Measurements from ENCODE around the gene PPAN. TPM values are rescaled to one million over a fixed set of nuclear protein-coding genes. Genes with fewer than 3 reads are reported as not detected.

Gene PPAN
- total RNA-seq, 8 experiments from 2014 or later: 27.2 to 92.1 (median 47.3) TPM

DNA sequence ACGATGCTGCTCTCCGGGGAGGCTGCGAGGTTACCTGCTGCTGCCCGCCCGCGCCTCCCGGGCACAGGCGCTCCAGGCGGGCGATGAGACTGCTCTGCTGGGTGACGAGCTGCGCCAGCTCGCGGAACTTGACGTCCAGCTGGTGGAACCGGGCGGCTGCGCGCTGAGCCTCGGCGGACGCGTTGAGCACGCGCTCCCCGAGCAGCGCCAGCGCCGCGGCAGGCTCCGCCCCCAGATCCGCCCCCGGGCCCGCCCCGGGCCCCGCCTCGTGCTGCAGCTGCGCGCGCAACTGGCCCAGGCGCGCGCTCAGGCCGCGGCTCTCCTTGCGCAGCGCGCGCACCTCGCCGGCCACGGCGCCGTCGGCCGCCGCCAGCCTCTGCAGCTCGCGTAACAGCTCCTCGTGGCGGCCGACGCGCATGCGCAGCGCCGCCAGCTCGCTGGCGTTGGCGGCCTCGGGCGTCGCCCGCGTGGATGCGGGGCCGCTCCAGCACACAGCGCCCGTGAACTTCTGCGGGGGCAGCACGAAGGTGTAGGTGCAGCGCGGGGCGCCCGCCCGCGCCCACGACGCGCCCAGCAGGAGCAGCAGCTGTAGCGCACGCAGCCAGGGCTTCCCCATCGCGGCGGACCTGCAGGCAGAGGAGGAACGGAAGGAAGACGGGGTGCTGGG, 10.1 kb upstream of the PPAN start:
- peaks cover 2 to 6% of the 10 kb centered on the region in 2 donors for H3K4me1 ChIP-seq (replicated peaks in 1 of 2)
- peak; percentile 81 to 94 (median 92) for ATAC-seq (replicated peaks in 6 of 8)
- no CpG with 5 or more reads among the region's 97 CpGs for WGBS, 10 experiments
- in situ Hi-C loops (cut with MboI; ENCODE audit: low pct_unique_long_range_greater_than_20kb in 2 of 9, low sequenced_read_pairs in 9 of 9, unreplicated experiment in 9 of 9): no loop called here
- peak overlapping the region; percentile 18 to 31 (median 23) for H3K4me3 ChIP-seq
- peak overlapping the region; percentile 71 to 79 for H3K27ac ChIP-seq

DNA sequence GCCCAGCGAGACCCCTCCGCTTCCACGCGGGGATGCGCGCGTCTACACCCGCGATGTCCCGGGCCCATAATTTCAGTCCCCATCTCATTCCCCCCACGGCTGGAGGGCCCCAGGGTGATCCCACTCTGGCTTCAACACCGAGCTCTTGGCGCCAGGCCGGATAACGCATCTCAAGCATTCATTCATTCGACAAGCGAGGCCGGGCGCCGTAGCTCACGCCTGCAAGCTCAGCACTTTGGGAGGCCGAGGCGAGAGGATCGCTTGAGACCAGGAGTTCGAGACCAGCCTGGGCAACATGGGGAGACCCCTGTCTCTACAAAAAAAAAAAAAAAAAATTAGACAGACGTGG, 9.6 kb upstream of the PPAN start:
- Histone ChIP-seq H3K4me1 (replicated peaks in 1 of 2) (peaks cover 2 to 6% of the 10 kb centered on the region in 2 donors), H3K4me3 (peak overlapping the region; percentile 18 to 31 (median 23)), H3K27ac (peak overlapping the region; percentile 71 to 79)
- no peak for ATAC-seq (replicated peaks in 6 of 8)
- 88% methylated on average over 3 of the region's 26 CpGs; no CpG with 5 or more reads in 9 of the 10 experiments for WGBS, 10 experiments
- in situ Hi-C loops (cut with MboI; ENCODE audit: low pct_unique_long_range_greater_than_20kb in 2 of 9, low sequenced_read_pairs in 9 of 9, unreplicated experiment in 9 of 9): no loop called here

DNA sequence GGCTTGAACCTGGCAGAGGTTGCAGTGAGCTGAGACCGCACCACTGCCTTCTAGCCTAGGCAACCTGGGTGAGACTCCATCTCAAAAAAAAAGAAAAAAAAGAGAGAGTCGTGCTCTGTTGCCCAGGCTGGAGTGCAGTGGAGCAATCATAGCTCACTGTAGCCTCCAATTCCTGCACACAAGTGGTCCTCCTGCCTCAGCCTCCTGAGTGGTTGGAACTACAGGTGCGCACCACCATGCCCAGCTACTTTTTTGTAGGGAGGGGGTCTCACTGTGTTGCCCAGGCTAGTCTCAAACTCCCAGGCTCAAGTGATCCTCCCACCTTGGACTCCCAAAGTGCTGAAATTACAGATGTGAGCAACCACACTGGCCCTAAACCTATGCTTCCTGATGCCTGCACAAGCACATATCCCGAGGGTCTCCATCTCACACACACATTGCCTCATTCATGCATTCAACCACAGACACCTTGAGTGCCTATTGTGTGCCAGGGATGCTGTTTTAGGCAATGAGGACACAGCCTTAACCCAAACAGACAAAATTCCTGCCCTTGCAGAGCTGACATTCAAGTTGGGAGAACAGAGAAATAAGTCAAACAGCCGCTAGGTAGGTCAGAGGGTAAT, 5.9 kb upstream of the PPAN start:
- ATAC-seq (replicated peaks in 6 of 8): no peak
- Histone ChIP-seq H3K27ac (no peak overlapping the region), H3K4me3 (no peak overlapping the region), H3K4me1 (replicated peaks in 1 of 2) (peaks cover 2 to 6% of the 10 kb centered on the region in 2 donors)
- in situ Hi-C loops (cut with MboI; ENCODE audit: low pct_unique_long_range_greater_than_20kb in 2 of 9, low sequenced_read_pairs in 9 of 9, unreplicated experiment in 9 of 9): loop anchor here in 1 of 9 experiments (10.0 kb wide), 1 partner anchor 175 kb away; no protein-coding TSS in a partner anchor
- WGBS, 10 experiments: 20 to 90% (median 78%) methylated on average over 1 to 3 of the region's 5 CpGs; no CpG with 5 or more reads in 2 of the 10 experiments

GRCh38 chr19:10102787-10103236, 3.4 kb upstream of the PPAN start:
- WGBS, 10 experiments: 67 to 100% (median 80%) methylated on average over 1 to 5 of the region's 7 CpGs; no CpG with 5 or more reads in 5 of the 10 experiments
- no peak overlapping the region for H3K4me3 ChIP-seq
- no peak overlapping the region for H3K27ac ChIP-seq
- in situ Hi-C loops (cut with MboI; ENCODE audit: low pct_unique_long_range_greater_than_20kb in 2 of 9, low sequenced_read_pairs in 9 of 9, unreplicated experiment in 9 of 9): loop anchor here in 1 of 9 experiments (10.0 kb wide), 1 partner anchor 178 kb away; no protein-coding TSS in a partner anchor
- no peak for ATAC-seq (replicated peaks in 6 of 8)
- H3K4me1 ChIP-seq (replicated peaks in 1 of 2): peaks cover 4 to 7% of the 10 kb centered on the region in 2 donors

DNA sequence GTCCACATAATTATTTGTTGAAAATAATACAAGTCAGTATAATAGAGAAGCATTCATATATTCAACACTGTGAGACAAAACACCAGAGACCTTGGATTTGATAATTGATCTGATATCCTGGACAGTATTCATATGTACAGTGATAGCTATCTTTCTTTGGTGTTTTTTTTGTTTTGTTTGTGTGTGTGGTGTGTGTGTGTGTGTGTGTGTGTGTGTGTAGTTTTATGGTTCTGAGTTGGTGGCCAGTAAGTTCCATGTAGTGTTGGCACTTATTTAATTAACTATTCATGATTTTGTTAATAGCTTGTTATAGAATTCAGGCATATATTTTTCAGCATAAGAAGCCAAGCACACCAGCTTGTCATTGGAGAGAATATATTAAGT, 2.0 kb upstream of the PPAN start:
- Histone ChIP-seq H3K4me1 (replicated peaks in 1 of 2) (peaks cover 4 to 7% of the 10 kb centered on the region in 2 donors), H3K4me3 (no peak overlapping the region), H3K27ac (no peak overlapping the region)
- in situ Hi-C loops (cut with MboI; ENCODE audit: low pct_unique_long_range_greater_than_20kb in 2 of 9, low sequenced_read_pairs in 9 of 9, unreplicated experiment in 9 of 9): loop anchor here in 1 of 9 experiments (10.0 kb wide), 1 partner anchor 179 kb away; no protein-coding TSS in a partner anchor
- ATAC-seq (replicated peaks in 6 of 8): no peak

DNA sequence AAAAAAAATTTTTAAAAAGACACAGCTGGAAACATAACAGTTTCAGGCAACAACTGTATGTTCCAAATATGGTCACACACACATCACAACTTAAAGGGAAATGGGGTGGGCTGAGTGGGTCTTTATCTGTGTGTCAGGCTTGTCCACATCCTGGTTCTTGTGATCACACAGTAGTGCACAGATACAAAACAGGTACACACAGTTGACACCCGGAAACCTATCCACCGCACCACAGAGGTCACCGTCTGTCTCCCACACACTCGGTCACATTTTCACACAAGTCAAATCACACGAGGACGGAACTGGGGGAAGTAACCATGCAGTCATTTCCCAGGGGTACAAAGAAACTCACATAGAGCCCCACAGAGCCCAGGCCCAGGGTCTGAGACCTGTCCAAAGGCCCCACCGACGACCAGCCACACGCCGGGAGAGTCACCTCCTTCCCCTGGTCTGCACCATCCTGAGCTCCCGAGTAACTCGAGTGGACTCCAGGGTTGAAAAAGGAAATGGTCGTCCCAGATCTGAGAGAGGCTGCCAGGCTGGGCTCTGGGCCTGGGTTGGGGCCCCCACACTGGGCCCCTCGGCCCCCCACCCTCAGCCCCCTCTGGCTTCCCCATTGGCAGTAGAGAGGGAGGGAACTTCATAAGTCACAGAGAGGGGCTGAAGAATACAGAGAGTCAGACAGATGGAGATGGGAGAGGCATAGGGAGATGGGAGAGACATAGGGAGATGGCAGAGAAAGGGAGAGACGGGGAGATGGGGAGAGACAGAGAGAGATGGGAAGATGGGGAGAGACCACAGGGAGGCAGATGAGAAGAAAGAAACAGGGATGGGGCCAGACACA, 1.3 kb upstream of the PPAN start:
- Histone ChIP-seq H3K27ac (no peak overlapping the region), H3K4me3 (no peak overlapping the region), H3K4me1 (replicated peaks in 1 of 2) (peaks cover 4 to 7% of the 10 kb centered on the region in 2 donors)
- in situ Hi-C loops (cut with MboI; ENCODE audit: low pct_unique_long_range_greater_than_20kb in 2 of 9, low sequenced_read_pairs in 9 of 9, unreplicated experiment in 9 of 9): loop anchor here in 1 of 9 experiments (10.0 kb wide), 1 partner anchor 180 kb away; no protein-coding TSS in a partner anchor
- WGBS, 10 experiments: 37 to 100% (median 60%) methylated on average over 1 to 6 of the region's 15 CpGs; no CpG with 5 or more reads in 3 of the 10 experiments
- no peak for ATAC-seq (replicated peaks in 6 of 8)

- Histone ChIP-seq H3K4me3 (peak overlapping the region in 4 of 5 donors; percentile 9 to 68 (median 11)), H3K27ac (no peak overlapping the region), H3K4me1 (replicated peaks in 1 of 2) (peaks cover 4 to 7% of the 10 kb centered on the region in 2 donors)
- 0% methylated on average over 1 of the region's 16 CpGs; no CpG with 5 or more reads in 7 of the 10 experiments for WGBS, 10 experiments
- no peak for ATAC-seq (replicated peaks in 6 of 8)
- in situ Hi-C loops (cut with MboI; ENCODE audit: low pct_unique_long_range_greater_than_20kb in 2 of 9, low sequenced_read_pairs in 9 of 9, unreplicated experiment in 9 of 9): loop anchor here in 1 of 9 experiments (10.0 kb wide), 1 partner anchor 181 kb away; no protein-coding TSS in a partner anchor
Measured at GRCh38 chr19:10105509-10106099, 558 bp upstream of the PPAN start.

GRCh38 chr19:10107254-10107653, 1.1 kb downstream of the PPAN start:
- no peak for ATAC-seq (replicated peaks in 6 of 8)
- peak overlapping the region in 1 of 2 donors; percentile 95 for H3K27ac ChIP-seq
- in situ Hi-C loops (cut with MboI; ENCODE audit: low pct_unique_long_range_greater_than_20kb in 2 of 9, low sequenced_read_pairs in 9 of 9, unreplicated experiment in 9 of 9): loop anchor here in 1 of 9 experiments (10.0 kb wide), 1 partner anchor 182 kb away; no protein-coding TSS in a partner anchor
- H3K4me1 ChIP-seq (replicated peaks in 1 of 2): peaks cover 4 to 7% of the 10 kb centered on the region in 2 donors
- peak overlapping the region; percentile 68 to 89 (median 75) for H3K4me3 ChIP-seq
- WGBS, 10 experiments: 0 to 100% (median 77%) methylated on average over 1 to 9 of the region's 10 CpGs

- in situ Hi-C loops (cut with MboI; ENCODE audit: low pct_unique_long_range_greater_than_20kb in 2 of 9, low sequenced_read_pairs in 9 of 9, unreplicated experiment in 9 of 9): loop anchor here in 1 of 9 experiments (10.0 kb wide), 1 partner anchor 183 kb away; no protein-coding TSS in a partner anchor
- Histone ChIP-seq H3K4me3 (peak overlapping the region in 1 of 5 donors; percentile 89), H3K27ac (no peak overlapping the region), H3K4me1 (replicated peaks in 1 of 2) (peaks cover 4 to 7% of the 10 kb centered on the region in 2 donors)
- WGBS, 10 experiments: 100% methylated on average over 1 to 5 of the region's 14 CpGs; no CpG with 5 or more reads in 7 of the 10 experiments
- no peak for ATAC-seq (replicated peaks in 6 of 8)
Measured at GRCh38 chr19:10107817-10108367, 1.7 kb downstream of the PPAN start.

DNA sequence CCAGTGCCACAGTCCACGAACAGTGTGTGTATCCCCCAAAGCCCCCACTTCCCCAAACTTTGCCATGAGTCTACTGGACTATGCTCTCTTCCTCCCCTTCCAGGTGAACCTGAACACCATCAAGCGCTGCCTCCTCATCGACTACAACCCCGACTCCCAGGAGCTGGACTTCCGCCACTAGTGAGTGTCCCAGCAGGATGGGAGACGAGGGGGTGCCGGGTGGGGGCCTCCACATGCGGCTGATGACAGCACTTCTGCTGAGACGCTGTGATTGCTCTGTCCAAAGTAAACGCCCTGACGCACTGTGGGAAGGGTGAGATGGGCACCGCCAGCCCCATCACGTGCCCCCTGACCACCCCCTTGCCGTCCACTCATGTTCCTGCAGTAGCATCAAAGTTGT, 3.4 kb downstream of the PPAN start:
- in situ Hi-C loops (cut with MboI; ENCODE audit: low pct_unique_long_range_greater_than_20kb in 2 of 9, low sequenced_read_pairs in 9 of 9, unreplicated experiment in 9 of 9): loop anchor here in 1 of 9 experiments (10.0 kb wide), 1 partner anchor 185 kb away; no protein-coding TSS in a partner anchor
- H3K27ac ChIP-seq: no peak overlapping the region

GRCh38 chr19:10110076-10110971, 4.2 kb downstream of the PPAN start:
- Histone ChIP-seq H3K4me1 (replicated peaks in 1 of 2) (peaks cover 4 to 7% of the 10 kb centered on the region in 2 donors), H3K27ac (no peak overlapping the region), H3K4me3 (no peak overlapping the region)
- ATAC-seq (replicated peaks in 6 of 8): no peak
- in situ Hi-C loops (cut with MboI; ENCODE audit: low pct_unique_long_range_greater_than_20kb in 2 of 9, low sequenced_read_pairs in 9 of 9, unreplicated experiment in 9 of 9): no loop called here
- 80 to 100% (median 94%) methylated on average over 1 to 11 of the region's 44 CpGs; no CpG with 5 or more reads in 6 of the 10 experiments for WGBS, 10 experiments

More for the DNA sequence above, 3.4 kb downstream of the PPAN start:
- peaks cover 4 to 7% of the 10 kb centered on the region in 2 donors for H3K4me1 ChIP-seq (replicated peaks in 1 of 2)
- no peak overlapping the region for H3K4me3 ChIP-seq
- ATAC-seq (replicated peaks in 6 of 8): no peak
- WGBS, 10 experiments: 92% methylated on average over 5 of the region's 14 CpGs; no CpG with 5 or more reads in 9 of the 10 experiments
